Lung (tissue), 12 donors: Measurements from ENCODE around the gene CCDC33. TPM values are rescaled to one million over a fixed set of nuclear protein-coding genes. Genes with fewer than 3 reads are reported as not detected.

Experiments used
- ATAC-seq: fragments of 200-7000 bp; cut with Tn5 transposase; one replicate; pipeline ENCODE4 v1.9.1; 2020; ENCODE audit warnings: moderate number of reproducible peaks; ENCODE audit not compliant: insufficient read depth, low FRiP score
- DNase-seq, 3 donors: peaks; one replicate each; pipeline ENCODE4 v3.0.0-alpha.2; 2013 to 2017
- H3K27ac ChIP-seq, 2 donors: one replicate each; pipeline ENCODE4 v1.5.1; 2013; ENCODE audit warnings: mild to moderate bottlenecking in 2 of 2, moderate library complexity in 2 of 2, control low read depth in 1 of 2, inconsistent platforms in 1 of 2, low read depth in 1 of 2, low read length in 1 of 2
- H3K27me3 ChIP-seq, 3 donors: one replicate each; pipeline ENCODE4 v1.5.1; 2013; ENCODE audit warnings: low read length in 2 of 3; ENCODE audit not compliant: control insufficient read depth in 3 of 3, insufficient read depth in 3 of 3
- H3K36me3 ChIP-seq, 4 donors: one replicate each; pipeline ENCODE4 v1.5.1; 2013; ENCODE audit warnings: low read length in 4 of 4, mild to moderate bottlenecking in 1 of 4, moderate library complexity in 1 of 4; ENCODE audit not compliant: control insufficient read depth in 4 of 4, insufficient read depth in 4 of 4
- H3K4me1 ChIP-seq, 5 donors: one replicate each; pipeline ENCODE4 v1.5.1; 2013; ENCODE audit warnings: low read length in 5 of 5, mild to moderate bottlenecking in 2 of 5, moderate library complexity in 1 of 5; ENCODE audit not compliant: control insufficient read depth in 5 of 5, insufficient read depth in 5 of 5
- H3K4me3 ChIP-seq: one replicate; pipeline ENCODE4 v1.5.1; 2013; ENCODE audit warnings: mild to moderate bottlenecking, control low read depth, moderate library complexity
- H3K9ac ChIP-seq, 2 donors: one replicate each; pipeline ENCODE4 v1.5.1; 2013; ENCODE audit warnings: low read length in 2 of 2, control low read depth in 1 of 2; ENCODE audit not compliant: insufficient read depth in 1 of 2
- H3K9me3 ChIP-seq, 4 donors: one replicate each; pipeline ENCODE4 v1.5.1; 2013; ENCODE audit warnings: low read length in 3 of 4, mild to moderate bottlenecking in 1 of 4, moderate library complexity in 1 of 4; ENCODE audit not compliant: control insufficient read depth in 4 of 4, insufficient read depth in 3 of 4
- CTCF ChIP-seq: IDR thresholded peaks from 2 replicates; pipeline ENCODE4 v1.5.1; 2012; ENCODE audit warnings: mild to moderate bottlenecking; ENCODE audit errors: control extremely low read depth, extremely low read depth
- WGBS, 2 donors: extraction: QIAGEN DNeasy Blood & Tissue Kit; methylation state at CpG; one replicate each; pipeline ENCODE4 v1.1.7; 2013; 5-methylcytosine and 5-hydroxymethylcytosine counted together
- polyA plus RNA-seq, 2 donors: library from polyadenylated mRNA; stranded (reverse); fragments of 200-250 nt; gene quantifications; one replicate each; pipeline ENCODE4 v1.2.1, GENCODE V29; 2013
- total RNA-seq, 2 donors: library from RNA; depleted of rRNA in 1 of 2; stranded (reverse); fragments of >200 nt in 1 of 2; gene quantifications; one replicate each; pipeline ENCODE4 v1.2.1, GENCODE V29; 2014 to 2021
- donor health status: control.
- donor health status: control.
- donor health status: Bipolar disorder and iron deficiency.
- donor health status: healthy.
- donor health status: DM: yes; HTN: yes; CAD: no.

The CCDC33 gene
- total and polyA plus RNA-seq, 4 donors: 4.3 to 14.1 (median 9.1) TPM

- Histone ChIP-seq H3K27me3 (peaks cover 0 to 32% (median 13%) of the 10 kb centered on the region in 3 donors), H3K9me3 (peaks cover 0 to 6% (median 0%) of the 10 kb centered on the region in 4 donors), H3K4me3 (no peak overlapping the region), H3K4me1 (peaks cover 0 to 19% (median 4%) of the 10 kb centered on the region in 5 donors), H3K9ac (no peak overlapping the region), H3K36me3 (no peaks in the 10 kb centered on the region), H3K27ac (no peak overlapping the region)
- no peak for TF ChIP-seq CTCF
- WGBS, 2 donors: 48 to 58% methylated on average over 26 of the region's 26 CpGs
- ATAC-seq: no peak
- no peak for DNase-seq
Observed at GRCh38 chr15:74300057-74300795, 64.1 kb downstream of the CCDC33 start.

GRCh38 chr15:74301583-74302361, 65.6 kb downstream of the CCDC33 start:
- WGBS, 2 donors: 55 to 57% methylated on average over 7 of the region's 7 CpGs
- Histone ChIP-seq H3K36me3 (no peaks in the 10 kb centered on the region), H3K27ac (no peak overlapping the region), H3K4me1 (peaks cover 0 to 19% (median 4%) of the 10 kb centered on the region in 5 donors), H3K9me3 (peaks cover 0 to 6% (median 0%) of the 10 kb centered on the region in 4 donors), H3K4me3 (no peak overlapping the region), H3K27me3 (peaks cover 0 to 36% (median 18%) of the 10 kb centered on the region in 3 donors), H3K9ac (no peak overlapping the region)
- ATAC-seq (no peak), DNase-seq (no peak)
- TF ChIP-seq CTCF: no peak

GRCh38 chr15:74302821-74303359, 66.8 kb downstream of the CCDC33 start:
- peaks cover 0 to 19% (median 4%) of the 10 kb centered on the region in 5 donors for H3K4me1 ChIP-seq
- no peak overlapping the region for H3K4me3 ChIP-seq
- no peak overlapping the region for H3K9ac ChIP-seq
- H3K27ac ChIP-seq: no peak overlapping the region
- no peak for ATAC-seq
- peak in 2 of 3 donors; percentile 36 to 53 for DNase-seq
- no peaks in the 10 kb centered on the region for H3K36me3 ChIP-seq
- 25 to 29% methylated on average over 7 of the region's 7 CpGs for WGBS, 2 donors
- peak; percentile 10 for TF ChIP-seq CTCF
- H3K27me3 ChIP-seq: peaks cover 0 to 38% (median 16%) of the 10 kb centered on the region in 3 donors
- H3K9me3 ChIP-seq: peaks cover 0 to 6% (median 0%) of the 10 kb centered on the region in 4 donors
